SK-N-MC (cell line): ENCODE measurements around the gene CFAP74.

Source experiments
- EZH2 ChIP-seq: fragments of 200-600 bp; sonication (generic); IDR thresholded peaks from one replicate; pipeline ENCODE4 v1.6.1; 2017; ENCODE audit warnings: antibody characterized with exemption
- POLR2AphosphoS5 ChIP-seq: IDR thresholded peaks from 2 replicates; pipeline ENCODE4 v1.6.1; 2012; ENCODE audit warnings: mild to moderate bottlenecking, low read depth, low read length, borderline replicate concordance

- TF ChIP-seq EZH2: no peak
- TF ChIP-seq POLR2AphosphoS5: 0 out of 2 replicates have a peak, but pooled peaks have one; percentile 48
Measured at GRCh38 chr1:1942753-1943656, 60.6 kb downstream of the CFAP74 start.
